ENCODE measurements around the gene LEMD3.

The LEMD3 gene

GRCh38 chr12:65170209-65170881, 962 bp downstream of the LEMD3 start:
- DNase-seq = no peak

GRCh38 chr12:65171073-65171472, 1.7 kb downstream of the LEMD3 start:
- DNase-seq = no peak

- DNase-seq = no peak
Observed at GRCh38 chr12:65171870-65172269, 2.5 kb downstream of the LEMD3 start.

GRCh38 chr12:65175385-65175784, 6.0 kb downstream of the LEMD3 start:
- DNase-seq = no peak

GRCh38 chr12:65182012-65182739, 12.8 kb downstream of the LEMD3 start:
- DNase-seq = no peak

- no peak for DNase-seq
Observed at GRCh38 chr12:65184176-65184857, 14.9 kb downstream of the LEMD3 start.

GRCh38 chr12:65184858-65185229, 15.5 kb downstream of the LEMD3 start:
- no peak for DNase-seq

GRCh38 chr12:65187665-65188064, 18.3 kb downstream of the LEMD3 start:
- no peak for DNase-seq

- DNase-seq = no peak
Observed at GRCh38 chr12:65188179-65188701, 18.9 kb downstream of the LEMD3 start.

GRCh38 chr12:65189028-65189718, 19.8 kb downstream of the LEMD3 start:
- no peak for DNase-seq

- DNase-seq = no peak
Observed at GRCh38 chr12:65192963-65193516, 23.7 kb downstream of the LEMD3 start.

- DNase-seq = no peak
Observed at GRCh38 chr12:65194949-65195348, 25.6 kb downstream of the LEMD3 start.

GRCh38 chr12:65195387-65196055, 26.1 kb downstream of the LEMD3 start:
- no peak for DNase-seq

- DNase-seq = no peak
Observed at GRCh38 chr12:65196762-65197567, 27.6 kb downstream of the LEMD3 start.

GRCh38 chr12:65199604-65200003, 30.2 kb downstream of the LEMD3 start:
- no peak for DNase-seq

GRCh38 chr12:65200007-65200665, 30.8 kb downstream of the LEMD3 start:
- DNase-seq = no peak

GRCh38 chr12:65203376-65203775, 34.0 kb downstream of the LEMD3 start:
- no peak for DNase-seq

- DNase-seq = no peak
Observed at GRCh38 chr12:65204886-65205525, 35.6 kb downstream of the LEMD3 start.

- no peak for DNase-seq
Observed at GRCh38 chr12:65205886-65206285, 36.5 kb downstream of the LEMD3 start.

- no peak for DNase-seq
Observed at GRCh38 chr12:65208125-65208524, 38.7 kb downstream of the LEMD3 start.
